Measurements from ENCODE around the gene CTIF. TPM values are rescaled to one million over a fixed set of nuclear protein-coding genes. Genes with fewer than 3 reads are reported as not detected.

The CTIF gene
- total and polyA plus RNA-seq, 12 donors = 20.5 to 159 (median 57.0) TPM

DNA sequence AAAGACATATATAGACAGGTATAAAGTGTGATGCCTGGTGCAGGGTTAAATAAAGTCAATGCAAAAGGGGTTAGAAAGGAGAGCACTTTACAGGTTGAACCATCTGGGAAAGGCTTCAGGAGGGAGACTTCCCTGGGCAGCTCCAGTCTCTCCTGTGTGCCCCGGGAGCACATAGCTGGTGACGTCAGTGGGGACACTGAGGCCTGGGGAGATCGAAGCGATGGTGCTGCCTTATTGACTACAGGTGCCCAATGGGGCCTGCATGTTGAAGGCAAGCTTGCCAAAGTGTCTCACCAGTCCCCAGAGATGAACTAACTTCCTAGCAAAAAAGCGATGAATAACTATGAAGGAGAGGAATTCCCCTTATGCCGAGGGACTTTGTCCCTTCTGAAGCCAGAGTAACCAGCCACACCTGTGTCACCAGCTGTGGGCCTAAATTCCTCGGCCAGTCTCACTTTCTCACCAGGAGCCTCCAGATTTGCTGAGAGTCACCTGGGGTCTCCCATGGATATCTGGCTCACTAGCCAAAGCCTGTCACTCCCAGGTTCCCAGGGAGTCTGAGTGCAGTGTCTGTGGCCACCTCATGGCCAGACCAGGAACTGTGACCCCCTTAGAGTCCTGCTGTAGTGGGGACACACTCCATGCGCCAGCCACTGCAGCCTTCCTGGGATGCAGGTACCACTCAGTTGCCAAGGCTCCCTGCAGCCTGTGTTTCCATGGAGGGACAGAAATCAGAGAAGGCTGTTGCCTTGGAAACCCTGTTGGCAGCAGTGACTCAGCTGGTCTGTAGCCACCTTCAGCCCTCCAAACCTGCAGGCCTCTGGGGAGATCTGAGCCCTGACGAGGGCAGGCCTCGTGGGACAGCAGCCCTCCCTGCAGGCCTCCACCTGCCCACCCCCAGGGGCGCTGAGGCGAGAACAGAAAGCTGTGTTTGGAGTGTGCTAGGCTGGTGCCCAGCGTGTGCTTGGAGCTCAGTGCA lies 128.7 kb downstream of the CTIF start:
- no peak overlapping the region for H3K4me3 ChIP-seq
- 90 to 95% (median 93%) methylated on average over 9 to 13 of the region's 13 CpGs for WGBS, 4 donors
- peaks cover 0 to under 1% of the 10 kb centered on the region in 2 donors for H3K4me1 ChIP-seq (replicated peaks in 1 of 2)
- DNase-seq = peak in 3 of 7 donors; percentile 10 to 74 (median 35)
- H3K9me3 ChIP-seq (replicated peaks in 1 of 3) = no peaks in the 10 kb centered on the region
- peaks cover 0 to 11% of the 10 kb centered on the region in 2 donors for H3K36me3 ChIP-seq (replicated peaks in 1 of 2)
- H3K27me3 ChIP-seq = no peaks in the 10 kb centered on the region
- TF ChIP-seq, protein P1, sequence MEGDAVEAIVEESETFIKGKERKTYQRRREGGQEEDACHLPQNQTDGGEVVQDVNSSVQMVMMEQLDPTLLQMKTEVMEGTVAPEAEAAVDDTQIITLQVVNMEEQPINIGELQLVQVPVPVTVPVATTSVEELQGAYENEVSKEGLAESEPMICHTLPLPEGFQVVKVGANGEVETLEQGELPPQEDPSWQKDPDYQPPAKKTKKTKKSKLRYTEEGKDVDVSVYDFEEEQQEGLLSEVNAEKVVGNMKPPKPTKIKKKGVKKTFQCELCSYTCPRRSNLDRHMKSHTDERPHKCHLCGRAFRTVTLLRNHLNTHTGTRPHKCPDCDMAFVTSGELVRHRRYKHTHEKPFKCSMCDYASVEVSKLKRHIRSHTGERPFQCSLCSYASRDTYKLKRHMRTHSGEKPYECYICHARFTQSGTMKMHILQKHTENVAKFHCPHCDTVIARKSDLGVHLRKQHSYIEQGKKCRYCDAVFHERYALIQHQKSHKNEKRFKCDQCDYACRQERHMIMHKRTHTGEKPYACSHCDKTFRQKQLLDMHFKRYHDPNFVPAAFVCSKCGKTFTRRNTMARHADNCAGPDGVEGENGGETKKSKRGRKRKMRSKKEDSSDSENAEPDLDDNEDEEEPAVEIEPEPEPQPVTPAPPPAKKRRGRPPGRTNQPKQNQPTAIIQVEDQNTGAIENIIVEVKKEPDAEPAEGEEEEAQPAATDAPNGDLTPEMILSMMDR (IDR thresholded peaks at IDR 0.05) = peak in 3 of 6 experiments; percentile 9 to 37 (median 23)
- TF ChIP-seq POLR2A (IDR thresholded peaks at IDR 0.05) = no peak
- intact Hi-C loops (cut with DNase I) = loop anchor here (5.0 to 10.0 kb wide), 2 partner anchors 123 to 180 kb away; no protein-coding TSS in a partner anchor
- no peak overlapping the region for H3K27ac ChIP-seq

DNA sequence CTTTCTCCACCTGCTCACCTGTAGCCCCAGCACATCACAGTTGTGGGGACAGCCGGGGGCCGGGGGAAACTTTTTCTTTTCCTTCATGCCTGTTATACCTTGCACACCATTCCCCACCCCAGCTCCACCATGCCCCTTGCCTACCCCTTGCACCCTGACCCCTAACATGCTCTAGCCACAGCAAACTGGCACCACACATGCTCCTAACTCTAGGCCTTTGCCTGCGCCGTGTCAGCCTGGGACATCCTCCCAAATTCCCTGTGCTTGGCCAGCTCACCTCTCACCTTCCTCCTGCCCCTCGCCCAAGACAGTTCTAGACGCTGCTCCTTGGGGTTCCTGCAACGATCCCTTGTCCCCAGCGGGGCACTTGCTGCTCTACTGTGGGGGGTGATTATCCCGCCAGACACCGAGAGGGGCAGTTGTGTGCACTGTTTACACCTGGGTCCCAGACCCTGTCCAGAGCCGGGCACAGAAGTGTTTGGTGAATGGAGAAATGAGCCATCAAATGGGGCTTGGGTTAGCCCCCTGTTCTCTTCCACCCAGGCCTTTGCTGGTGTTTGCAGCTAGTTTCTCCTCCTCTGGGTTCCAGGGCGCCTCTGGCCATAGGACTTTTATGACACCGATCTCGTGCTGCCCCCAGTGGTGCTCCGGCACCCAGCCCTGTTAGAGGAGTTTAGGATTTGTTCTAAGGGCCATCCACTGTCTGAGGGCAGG lies 129.8 kb downstream of the CTIF start:
- intact Hi-C loops (cut with DNase I) = loop anchor here (5.0 to 10.0 kb wide), 2 partner anchors 124 to 181 kb away; no protein-coding TSS in a partner anchor
- H3K4me3 ChIP-seq = no peak overlapping the region
- no peaks in the 10 kb centered on the region for H3K4me1 ChIP-seq (replicated peaks in 1 of 2)
- no peaks in the 10 kb centered on the region for H3K27me3 ChIP-seq
- no peaks in the 10 kb centered on the region for H3K9me3 ChIP-seq (replicated peaks in 1 of 3)
- H3K36me3 ChIP-seq (replicated peaks in 1 of 2) = peaks cover 0 to 11% of the 10 kb centered on the region in 2 donors
- TF ChIP-seq, protein P1 (IDR thresholded peaks at IDR 0.05) = no peak
- no peak for TF ChIP-seq POLR2A (IDR thresholded peaks at IDR 0.05)
- peak in 3 of 7 donors; percentile 8 to 44 (median 17) for DNase-seq
- H3K27ac ChIP-seq = no peak overlapping the region
- WGBS, 4 donors = 88 to 94% (median 92%) methylated on average over 13 to 15 of the region's 15 CpGs

DNA sequence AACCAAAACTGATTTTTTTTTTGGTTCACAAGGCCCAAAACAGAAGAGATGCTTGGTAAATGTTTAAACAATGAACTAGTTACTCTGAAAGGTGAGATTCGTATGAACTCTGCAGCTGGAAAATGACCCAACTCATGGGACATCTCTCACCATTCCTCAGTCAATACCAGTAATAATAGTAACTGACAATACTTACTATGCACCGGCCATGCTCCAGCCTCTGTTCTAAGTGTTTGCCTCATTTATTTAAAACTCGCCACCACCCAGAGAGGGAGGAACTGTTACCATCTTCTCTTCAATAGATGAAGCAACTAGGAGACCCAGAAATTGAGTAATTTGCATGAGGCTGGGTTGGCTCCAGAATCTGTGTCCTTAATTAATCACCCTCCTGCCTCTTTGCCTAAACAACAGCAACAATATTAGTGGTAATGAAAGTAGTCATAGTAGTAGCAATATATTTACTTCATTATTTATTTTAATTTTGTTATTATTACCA lies 130.4 kb downstream of the CTIF start:
- intact Hi-C loops (cut with DNase I) = loop anchor here (5.0 to 10.0 kb wide), 2 partner anchors 124 to 182 kb away; no protein-coding TSS in a partner anchor
- Histone ChIP-seq H3K36me3 (replicated peaks in 1 of 2) (peaks cover 0 to 11% of the 10 kb centered on the region in 2 donors), H3K27ac (no peak overlapping the region), H3K4me3 (no peak overlapping the region), H3K27me3 (no peaks in the 10 kb centered on the region), H3K4me1 (replicated peaks in 1 of 2) (no peaks in the 10 kb centered on the region), H3K9me3 (replicated peaks in 1 of 3) (no peaks in the 10 kb centered on the region)
- peak in 1 of 7 donors; percentile 31 for DNase-seq
- no peak for TF ChIP-seq POLR2A (IDR thresholded peaks at IDR 0.05)
- TF ChIP-seq, protein P1 (IDR thresholded peaks at IDR 0.05) = no peak
- 91 to 93% (median 92%) methylated on average over 3 of the region's 3 CpGs for WGBS, 4 donors
